Tibial artery (tissue), 4 donors: ENCODE results near the gene IMPG2.
A peak's percentile ranks its signal among the peaks of the same experiment; 100 is the strongest.

Experiments
- DNase-seq, 2 donors: peaks; one replicate each; pipeline ENCODE4 v3.0.0-alpha.2; 2019
- H3K27ac ChIP-seq, 2 donors: fragments of 200-600 bp; sonication (generic) in 1 of 2; 1 replicate in 1 of 2; 2 replicates in 1 of 2; pipeline ENCODE4 v1.5.1; 2018 to 2019; ENCODE audit warnings: mild to moderate bottlenecking in 1 of 2
- H3K27me3 ChIP-seq, 2 donors: fragments of 200-600 bp; sonication (generic) in 1 of 2; one replicate each; pipeline versions ENCODE4 v1.5.1 to v1.6.0; 2016 to 2019
- H3K36me3 ChIP-seq, 3 donors: fragments of 200-600 bp; sonication (generic) in 2 of 3; one replicate each; pipeline ENCODE4 v1.5.1; 2016 to 2019; ENCODE audit warnings: mild to moderate bottlenecking in 2 of 3
- H3K4me1 ChIP-seq, 4 donors: fragments of 200-600 bp; sonication (generic) in 2 of 4; 1 replicate in 3 of 4; 2 replicates in 1 of 4; pipeline ENCODE4 v1.5.1; 2016 to 2019
- H3K4me3 ChIP-seq, 2 donors: fragments of 200-600 bp; sonication (generic) in 1 of 2; 1 replicate in 1 of 2; 2 replicates in 1 of 2; pipeline ENCODE4 v1.5.1; 2018 to 2019; ENCODE audit warnings: mild to moderate bottlenecking in 2 of 2
- H3K9me3 ChIP-seq, 3 donors: fragments of 200-600 bp; sonication (generic) in 1 of 3; one replicate each; pipeline ENCODE4 v1.5.1; 2016 to 2019
- intact Hi-C: fragments of 100-400 bp; cut with DNase I; formaldehyde crosslinking; loops from one replicate; pipeline ENCODE4 v1.15.0; 2023; ENCODE audit warnings: low total_unique reads
- TF ChIP-seq, protein P1 (sequence below), 2 experiments: fragments of 200-600 bp in 1 of 2; fragments of 450-650 bp in 1 of 2; IDR thresholded peaks; one replicate each; pipeline ENCODE4 v1.5.1; 2017 to 2019; ENCODE audit warnings: antibody characterized with exemption in 2 of 2, mild to moderate bottlenecking in 1 of 2, moderate library complexity in 1 of 2

IMPG2 gene

DNA sequence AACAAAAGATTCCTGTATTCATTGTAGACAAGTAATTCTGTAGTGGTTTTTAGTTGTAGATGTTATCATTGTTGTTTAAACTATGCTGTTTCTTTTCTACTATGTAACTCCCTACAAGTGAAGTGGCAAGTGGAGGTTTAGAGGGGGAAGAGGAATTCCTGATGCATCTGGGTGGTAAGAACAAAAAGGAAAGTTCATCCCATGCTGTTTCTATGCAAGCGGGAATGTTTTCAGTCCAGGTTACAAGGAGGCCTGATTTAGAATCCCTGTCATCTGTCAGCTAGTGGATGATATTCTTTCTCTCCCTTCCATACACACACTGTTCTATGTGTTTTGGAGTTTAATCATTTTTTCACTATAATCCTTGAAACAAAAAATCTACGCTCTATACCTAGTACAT, 67.4 kb downstream of the IMPG2 start:
- Histone ChIP-seq H3K9me3 (no peaks in the 10 kb centered on the region), H3K4me3 (no peak overlapping the region), H3K27me3 (no peaks in the 10 kb centered on the region), H3K36me3 (no peaks in the 10 kb centered on the region), H3K27ac (peak overlapping the region; percentile 59), H3K4me1 (peaks cover 0 to 66% (median 12%) of the 10 kb centered on the region in 4 donors)
- no peak for DNase-seq
- TF ChIP-seq, protein P1, sequence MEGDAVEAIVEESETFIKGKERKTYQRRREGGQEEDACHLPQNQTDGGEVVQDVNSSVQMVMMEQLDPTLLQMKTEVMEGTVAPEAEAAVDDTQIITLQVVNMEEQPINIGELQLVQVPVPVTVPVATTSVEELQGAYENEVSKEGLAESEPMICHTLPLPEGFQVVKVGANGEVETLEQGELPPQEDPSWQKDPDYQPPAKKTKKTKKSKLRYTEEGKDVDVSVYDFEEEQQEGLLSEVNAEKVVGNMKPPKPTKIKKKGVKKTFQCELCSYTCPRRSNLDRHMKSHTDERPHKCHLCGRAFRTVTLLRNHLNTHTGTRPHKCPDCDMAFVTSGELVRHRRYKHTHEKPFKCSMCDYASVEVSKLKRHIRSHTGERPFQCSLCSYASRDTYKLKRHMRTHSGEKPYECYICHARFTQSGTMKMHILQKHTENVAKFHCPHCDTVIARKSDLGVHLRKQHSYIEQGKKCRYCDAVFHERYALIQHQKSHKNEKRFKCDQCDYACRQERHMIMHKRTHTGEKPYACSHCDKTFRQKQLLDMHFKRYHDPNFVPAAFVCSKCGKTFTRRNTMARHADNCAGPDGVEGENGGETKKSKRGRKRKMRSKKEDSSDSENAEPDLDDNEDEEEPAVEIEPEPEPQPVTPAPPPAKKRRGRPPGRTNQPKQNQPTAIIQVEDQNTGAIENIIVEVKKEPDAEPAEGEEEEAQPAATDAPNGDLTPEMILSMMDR (IDR thresholded peaks at IDR 0.05): no peak
- intact Hi-C loops: no loop called here

DNA sequence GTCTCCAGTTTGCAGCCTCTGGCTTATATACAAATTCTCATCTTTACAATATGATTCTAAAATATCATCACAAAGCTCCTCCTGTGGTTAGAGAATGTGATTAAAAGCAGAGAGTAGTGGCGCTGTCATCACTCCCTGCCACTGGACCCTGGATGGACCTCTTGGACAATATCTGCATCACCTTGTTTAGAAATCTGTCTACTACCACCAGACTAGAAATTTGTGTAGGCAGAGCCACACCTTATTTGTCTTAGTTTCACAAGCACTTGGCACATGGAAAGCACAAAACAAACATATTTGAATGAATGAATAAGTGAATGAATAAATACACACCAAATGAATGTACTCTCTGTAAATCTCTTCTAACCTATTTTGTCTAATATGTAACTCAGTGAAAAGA, 68.1 kb downstream of the IMPG2 start:
- Histone ChIP-seq H3K4me3 (no peak overlapping the region), H3K9me3 (no peaks in the 10 kb centered on the region), H3K36me3 (no peaks in the 10 kb centered on the region), H3K4me1 (peaks cover 0 to 66% (median 12%) of the 10 kb centered on the region in 4 donors), H3K27ac (peak overlapping the region; percentile 59), H3K27me3 (no peaks in the 10 kb centered on the region)
- no peak for DNase-seq
- intact Hi-C loops: no loop called here
- TF ChIP-seq, protein P1 (IDR thresholded peaks at IDR 0.05): no peak

- H3K27ac ChIP-seq: peak overlapping the region in 1 of 2 donors; percentile 59
Observed at GRCh38 chr3:101251441-101251840, 68.9 kb downstream of the IMPG2 start.

DNA sequence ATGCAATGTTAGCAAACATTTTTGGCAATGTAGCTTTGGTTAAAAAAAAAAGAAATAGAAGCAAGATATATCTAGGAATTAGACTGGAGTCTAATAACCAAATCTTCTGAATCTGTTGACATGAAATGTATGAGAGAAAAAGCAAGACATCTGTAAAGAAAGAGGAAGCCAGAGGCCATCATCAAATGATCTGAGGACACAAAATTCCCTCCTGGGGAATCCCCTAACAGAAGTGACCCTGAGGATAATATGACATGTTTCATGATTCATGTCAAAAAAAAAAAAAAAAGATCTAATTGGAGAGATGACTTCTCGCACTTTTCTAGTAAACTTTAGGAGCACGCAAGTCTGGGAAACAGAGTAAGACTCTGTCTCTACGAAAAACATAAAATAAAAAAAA, 70.9 kb downstream of the IMPG2 start:
- intact Hi-C loops: no loop called here
- no peaks in the 10 kb centered on the region for H3K9me3 ChIP-seq
- TF ChIP-seq, protein P1 (IDR thresholded peaks at IDR 0.05): no peak
- no peak for DNase-seq
- H3K27ac ChIP-seq: no peak overlapping the region
- no peak overlapping the region for H3K4me3 ChIP-seq
- H3K36me3 ChIP-seq: no peaks in the 10 kb centered on the region
- H3K4me1 ChIP-seq: peaks cover 0 to 61% (median 12%) of the 10 kb centered on the region in 4 donors
- H3K27me3 ChIP-seq: no peaks in the 10 kb centered on the region

More at GRCh38 chr3:101251441-101251840, 68.9 kb downstream of the IMPG2 start:
- Histone ChIP-seq H3K9me3 (no peaks in the 10 kb centered on the region), H3K27me3 (no peaks in the 10 kb centered on the region), H3K4me3 (no peak overlapping the region), H3K36me3 (no peaks in the 10 kb centered on the region), H3K4me1 (peaks cover 0 to 66% (median 12%) of the 10 kb centered on the region in 4 donors)
- DNase-seq: no peak
- intact Hi-C loops: no loop called here
- TF ChIP-seq, protein P1 (IDR thresholded peaks at IDR 0.05): no peak

GRCh38 chr3:101248736-101249135, 71.6 kb downstream of the IMPG2 start:
- TF ChIP-seq, protein P1 (IDR thresholded peaks at IDR 0.05): no peak
- DNase-seq: no peak
- H3K36me3 ChIP-seq: no peaks in the 10 kb centered on the region
- H3K4me1 ChIP-seq: peaks cover 0 to 53% (median 9%) of the 10 kb centered on the region in 4 donors
- no peak overlapping the region for H3K27ac ChIP-seq
- H3K27me3 ChIP-seq: no peaks in the 10 kb centered on the region
- no peak overlapping the region for H3K4me3 ChIP-seq
- intact Hi-C loops: no loop called here
- no peaks in the 10 kb centered on the region for H3K9me3 ChIP-seq

DNA sequence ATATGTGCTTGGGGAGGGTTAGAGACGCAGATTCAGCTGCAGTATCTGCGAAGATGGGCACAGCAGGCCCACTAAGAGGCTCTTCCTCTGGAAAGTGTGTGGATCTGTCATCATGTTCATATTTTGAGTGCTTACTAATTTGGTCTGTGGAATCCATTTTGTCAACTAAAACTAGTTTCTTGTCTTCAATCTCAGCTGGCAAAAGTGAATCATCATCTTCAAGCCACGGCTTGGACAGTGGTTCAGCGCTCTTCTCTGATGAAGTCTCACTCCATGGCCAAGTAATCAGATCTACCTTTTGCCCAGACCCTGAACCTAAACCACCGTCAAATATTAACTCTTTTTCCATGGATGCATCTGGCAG, 76.2 kb downstream of the IMPG2 start:
- Histone ChIP-seq H3K36me3 (no peaks in the 10 kb centered on the region), H3K27me3 (no peaks in the 10 kb centered on the region), H3K27ac (no peak overlapping the region), H3K9me3 (no peaks in the 10 kb centered on the region), H3K4me1 (peaks cover 0 to 10% (median 2%) of the 10 kb centered on the region in 4 donors), H3K4me3 (no peak overlapping the region)
- DNase-seq: no peak
- intact Hi-C loops: no loop called here
- TF ChIP-seq, protein P1 (IDR thresholded peaks at IDR 0.05): no peak
